Hindlimb muscle (tissue), 1 donor: Measurements from ENCODE around the gene PLEKHM3. TPM values are rescaled to one million over a fixed set of nuclear protein-coding genes. Genes with fewer than 3 reads are reported as not detected.

ENCODE experiments used
- DNase-seq: peaks from one replicate; pipeline ENCODE4 v3.0.0-alpha.2; 2013
- polyA plus RNA-seq: library from polyadenylated mRNA; unstranded; fragments of 120-200 nt; gene quantifications from one replicate; pipeline ENCODE4 v1.2.1, GENCODE V29; 2013; ENCODE audit not compliant: insufficient read length

The PLEKHM3 gene, protein sequence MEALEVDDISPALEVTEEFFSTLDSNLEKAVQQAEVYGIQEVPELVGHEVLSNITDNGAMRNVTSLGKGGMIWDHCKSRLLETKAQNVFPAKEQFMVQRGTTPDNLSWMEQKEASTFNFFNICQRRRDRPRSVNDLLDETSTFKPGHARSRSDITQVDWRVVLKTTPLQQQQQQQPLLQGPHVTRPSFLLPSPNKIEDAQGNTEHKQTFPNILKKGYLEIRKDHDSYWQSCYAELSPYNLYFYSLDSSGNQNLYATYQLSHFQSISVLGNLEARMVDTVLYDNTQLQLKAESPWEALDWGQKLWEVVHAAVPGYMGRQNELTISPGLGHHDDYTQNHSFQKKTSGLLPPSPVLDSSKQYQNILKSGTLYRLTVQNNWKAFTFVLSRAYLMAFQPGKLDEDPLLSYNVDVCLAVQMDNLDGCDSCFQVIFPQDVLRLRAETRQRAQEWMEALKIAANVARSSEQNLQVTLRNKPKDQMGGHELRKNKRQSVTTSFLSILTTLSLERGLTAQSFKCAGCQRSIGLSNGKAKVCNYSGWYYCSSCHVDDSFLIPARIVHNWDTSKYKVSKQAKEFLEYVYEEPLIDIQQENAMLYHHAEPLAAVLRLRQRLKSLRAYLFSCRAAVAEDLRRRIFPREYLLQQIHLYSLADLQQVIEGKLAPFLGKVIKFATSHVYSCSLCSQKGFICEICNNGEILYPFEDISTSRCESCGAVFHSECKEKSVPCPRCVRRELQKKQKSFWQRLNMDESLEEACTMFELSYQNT
- polyA plus RNA-seq, result 8.1 TPM

DNA sequence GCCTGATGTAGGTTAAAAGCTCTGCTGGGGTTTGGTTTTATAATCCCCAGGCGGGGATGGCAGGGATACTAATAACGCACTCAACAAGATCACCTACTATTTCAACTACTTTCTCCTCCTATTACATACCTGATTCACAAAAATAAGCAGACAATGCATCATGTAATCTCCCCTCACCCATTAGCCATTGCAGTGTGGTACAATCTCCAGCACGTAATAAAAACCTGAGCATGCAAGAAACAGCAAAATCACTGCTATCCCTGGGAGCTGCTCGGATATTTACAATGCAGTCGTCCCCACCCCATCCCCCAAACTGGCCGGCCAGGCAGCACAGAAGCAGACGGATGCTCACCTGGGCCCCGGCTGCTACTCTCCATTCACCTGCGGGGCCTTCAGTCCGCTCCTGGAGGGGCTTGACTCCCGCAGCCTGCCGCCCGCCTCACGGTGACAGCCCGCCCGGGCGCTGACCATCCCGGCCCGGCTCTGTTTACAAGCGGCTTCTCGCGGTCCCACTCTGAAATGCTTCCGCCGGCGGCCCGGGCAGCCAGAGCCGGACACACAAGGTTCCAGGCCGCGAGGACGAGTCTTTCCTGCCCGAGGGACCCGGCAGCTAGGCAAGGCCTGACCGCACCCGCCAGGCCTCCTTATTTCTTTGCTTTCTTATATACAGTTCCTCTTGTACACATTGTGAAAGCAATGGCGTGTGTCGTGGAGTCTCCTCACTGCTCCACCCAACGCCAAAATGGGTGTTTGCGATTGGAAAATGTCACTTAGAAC is at the start of gene PLEKHM3:
TSS of gene PLEKHM3 (minus strand) at position 491 of the 777 bp plus-strand sequence. CDS start 23,888 bp downstream, outside the sequence.
- peak; percentile 86 for DNase-seq

DNA sequence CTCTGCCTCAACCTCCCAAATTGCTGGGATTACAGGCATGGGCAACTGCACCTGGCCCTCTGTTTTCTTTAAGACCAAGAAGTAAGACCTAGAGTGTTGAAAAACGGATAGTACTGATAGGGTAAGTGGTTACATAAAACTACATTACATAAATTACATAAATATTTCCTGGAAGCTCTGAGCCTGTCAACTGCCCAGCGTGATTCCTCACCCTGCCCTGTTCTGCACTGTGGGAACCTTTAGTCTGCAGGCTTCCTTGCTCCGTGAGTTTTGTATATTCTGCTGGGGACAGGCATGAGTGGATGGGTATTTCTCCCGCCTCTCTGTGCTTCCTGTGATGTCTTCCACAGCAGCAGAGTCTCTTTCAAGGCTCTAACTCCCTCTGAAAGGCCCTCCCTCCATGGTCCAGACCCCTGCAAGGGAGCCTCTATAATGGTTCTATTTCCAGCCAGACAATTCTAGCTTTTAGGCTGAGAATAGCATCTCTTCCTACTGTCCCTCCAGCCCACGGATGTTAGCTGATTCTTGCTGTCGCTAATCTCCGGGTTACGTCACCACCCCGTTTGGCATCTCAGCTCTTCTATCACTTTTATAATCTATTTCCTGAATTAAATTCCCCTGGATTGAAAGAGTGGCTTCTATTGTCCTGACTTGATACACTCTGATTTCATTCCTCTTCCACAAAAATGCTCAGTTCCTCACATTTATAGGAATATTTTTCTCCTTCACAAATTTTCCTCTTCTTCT is 49.5 kb upstream of the PLEKHM3 start:
- DNase-seq, result no peak

DNA sequence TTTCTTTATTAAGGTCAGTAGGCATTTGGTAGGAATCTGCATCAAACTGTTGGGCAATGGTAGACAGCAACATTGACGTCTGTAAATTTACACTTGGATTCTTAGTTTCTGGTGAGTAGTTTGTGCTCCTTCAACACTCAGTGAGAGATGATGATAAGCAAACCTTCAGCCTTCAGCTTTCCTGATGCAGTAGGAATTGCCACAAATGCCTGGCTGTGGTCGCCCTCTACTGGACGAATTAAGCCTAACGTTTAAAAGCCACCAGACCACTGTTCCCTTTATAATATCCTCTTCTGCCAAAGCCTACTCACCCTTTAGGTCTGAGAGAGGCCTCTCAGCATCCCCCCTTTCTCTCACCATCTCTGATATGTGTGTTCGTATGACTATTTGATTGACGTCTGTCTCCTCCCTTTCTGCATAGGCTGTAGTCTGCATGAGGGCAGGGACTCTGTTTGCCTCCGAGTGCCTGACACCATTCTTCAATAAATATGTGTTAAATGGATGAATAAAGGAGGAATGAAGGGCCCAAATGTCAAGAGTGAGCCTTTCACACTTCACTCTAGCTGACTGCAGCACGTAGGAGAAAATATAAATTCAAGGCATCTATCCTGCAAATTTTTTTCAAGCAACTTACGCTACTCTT is 47.0 kb upstream of the PLEKHM3 start:
- DNase-seq, result peak; percentile 63

DNA sequence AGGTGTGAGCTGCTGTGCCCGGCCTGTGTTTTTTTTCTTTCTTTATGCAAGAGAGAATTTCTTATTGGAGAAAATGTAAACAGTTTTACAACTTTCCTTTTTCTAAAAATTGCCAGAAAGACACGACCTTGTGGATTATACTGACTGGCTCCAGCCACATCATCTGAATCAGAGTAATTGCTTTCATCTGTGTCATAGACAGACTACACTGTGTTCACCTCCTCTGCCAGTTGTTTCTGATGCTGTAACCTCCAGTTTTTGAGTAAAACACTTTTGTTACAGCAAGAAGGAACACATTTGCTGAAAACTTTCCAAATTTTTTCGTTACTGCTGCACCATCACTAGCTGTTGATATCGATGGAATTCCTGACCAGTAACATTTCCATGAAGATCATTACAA is 43.9 kb upstream of the PLEKHM3 start:
- no peak for DNase-seq

DNA sequence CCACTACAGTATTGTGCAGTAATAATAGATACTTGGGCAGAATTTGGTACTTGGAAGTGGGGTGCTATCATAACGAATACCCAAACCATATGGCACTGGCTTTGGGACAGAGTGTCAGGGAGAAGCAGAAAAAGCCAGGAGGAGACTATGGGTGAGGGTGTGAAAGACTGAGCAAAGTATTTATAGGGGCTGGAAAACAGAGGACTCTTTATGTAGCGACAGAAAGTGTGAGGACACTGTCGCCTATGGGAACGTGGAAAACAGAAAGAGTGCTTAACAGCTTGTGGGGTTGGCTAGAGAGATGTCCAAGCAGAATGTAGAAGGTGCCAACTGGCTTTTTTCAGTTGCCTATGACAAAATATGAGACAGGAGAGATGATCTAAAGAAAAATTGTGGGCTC is 40.7 kb upstream of the PLEKHM3 start:
- DNase-seq, result no peak

DNA sequence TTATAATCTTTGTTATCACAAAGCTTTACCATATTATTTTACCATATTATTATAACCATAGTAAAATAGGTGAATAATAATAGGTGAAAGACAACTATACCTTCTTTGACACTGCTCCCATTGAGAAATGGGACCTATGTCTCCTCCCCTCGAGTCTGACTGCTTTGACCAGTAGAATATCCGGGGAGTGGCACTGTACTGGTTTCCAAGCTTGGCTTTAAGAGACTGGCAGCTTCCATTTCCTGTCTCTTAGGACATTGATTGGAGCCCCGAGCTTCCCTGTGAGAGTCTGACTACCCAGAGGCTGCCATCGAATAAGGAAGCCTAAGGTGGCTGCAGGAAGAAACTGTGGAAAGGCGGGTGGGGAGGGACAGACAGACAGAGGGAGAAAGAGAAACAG is 40.1 kb upstream of the PLEKHM3 start:
- DNase-seq, result no peak

DNA sequence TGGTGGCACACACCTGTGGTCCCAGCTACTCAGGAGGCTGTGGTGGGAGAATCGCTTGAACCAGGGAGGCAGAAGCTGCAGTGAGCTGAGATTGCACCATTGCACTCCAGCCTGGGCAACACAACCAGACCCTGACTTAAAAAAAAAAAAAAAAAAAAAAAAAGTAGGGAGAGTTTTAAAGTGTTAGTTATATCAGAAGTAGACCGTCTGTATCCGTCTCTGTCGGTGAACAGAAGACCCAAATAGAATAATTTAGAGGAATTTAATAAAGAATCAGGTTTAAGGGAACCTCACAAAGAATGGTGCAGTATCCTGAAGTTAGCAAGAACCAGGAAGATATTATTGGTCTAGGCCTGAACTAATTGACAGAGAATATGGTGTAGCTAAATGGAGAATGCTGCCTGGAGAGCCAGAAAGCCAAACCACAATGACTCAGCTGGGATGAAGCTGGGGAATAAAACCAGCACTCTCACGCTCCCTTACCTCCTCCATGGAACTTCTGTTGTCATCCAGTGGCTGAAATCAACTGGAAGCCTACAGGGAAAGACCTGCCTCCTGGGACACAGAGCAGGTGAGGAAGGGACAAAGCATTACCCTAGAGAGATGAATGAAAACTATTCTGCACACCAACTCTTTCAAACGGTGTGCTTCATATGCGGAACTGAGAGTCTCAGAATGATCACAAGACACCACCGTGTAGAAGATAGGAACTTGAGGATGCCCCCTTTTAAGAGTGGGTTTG is 39.1 kb upstream of the PLEKHM3 start:
- DNase-seq, result no peak

DNA sequence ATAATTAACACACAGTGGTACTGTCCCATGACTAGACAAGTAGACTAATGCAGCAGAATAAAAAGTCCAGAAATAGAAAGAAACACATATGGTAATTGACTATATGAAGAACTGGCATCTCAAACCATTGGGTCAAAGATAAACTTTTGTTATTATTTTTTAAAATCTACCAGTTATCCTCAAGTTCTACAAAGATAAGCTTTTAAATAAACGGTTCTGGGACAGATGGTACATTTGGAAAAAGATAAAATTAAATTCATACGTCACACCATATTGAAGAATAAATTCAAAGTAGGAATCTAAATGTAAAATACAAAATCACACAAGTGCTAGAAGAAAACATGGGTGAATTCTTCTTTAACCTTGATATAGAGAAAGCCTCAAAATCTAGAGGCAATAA is 37.6 kb upstream of the PLEKHM3 start:
- no peak for DNase-seq

DNA sequence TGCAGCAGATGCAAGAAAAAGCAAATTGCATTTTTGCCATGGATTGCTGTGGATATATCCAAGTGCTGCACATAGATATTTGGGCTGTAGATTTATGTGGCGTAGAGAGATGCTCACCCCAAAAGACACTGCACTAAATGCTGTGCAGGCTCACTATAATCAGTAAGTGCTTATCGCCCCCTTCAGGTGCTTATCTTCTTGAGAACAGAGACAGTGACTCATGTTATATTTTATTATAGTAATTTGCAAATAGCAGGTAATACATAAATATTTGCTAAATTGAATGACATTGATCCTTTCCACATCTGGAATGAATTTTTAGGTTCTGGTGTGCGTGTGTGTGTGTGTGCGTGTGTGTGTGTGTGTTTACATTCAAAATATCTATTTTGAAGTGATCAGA is 36.8 kb upstream of the PLEKHM3 start:
- no peak for DNase-seq

DNA sequence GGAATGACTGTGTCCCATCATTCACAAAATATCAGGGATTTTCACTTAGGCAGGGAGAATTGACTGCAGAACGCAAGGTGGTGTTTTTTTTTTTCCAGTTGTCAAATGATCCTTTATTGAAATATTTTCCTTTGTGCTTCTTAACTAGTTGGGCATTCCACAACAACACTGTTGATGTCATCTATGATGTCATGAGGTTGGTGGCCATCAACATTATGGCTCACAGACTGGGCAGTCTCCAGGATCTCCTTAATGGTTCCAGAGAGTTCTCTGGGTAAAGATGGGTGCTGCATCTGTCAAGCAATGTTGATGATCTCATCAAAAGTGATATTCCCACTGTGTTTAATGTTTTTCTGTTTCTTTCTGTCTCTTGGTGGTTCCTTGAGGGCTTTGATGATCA is 31.8 kb upstream of the PLEKHM3 start:
- DNase-seq, result no peak

DNA sequence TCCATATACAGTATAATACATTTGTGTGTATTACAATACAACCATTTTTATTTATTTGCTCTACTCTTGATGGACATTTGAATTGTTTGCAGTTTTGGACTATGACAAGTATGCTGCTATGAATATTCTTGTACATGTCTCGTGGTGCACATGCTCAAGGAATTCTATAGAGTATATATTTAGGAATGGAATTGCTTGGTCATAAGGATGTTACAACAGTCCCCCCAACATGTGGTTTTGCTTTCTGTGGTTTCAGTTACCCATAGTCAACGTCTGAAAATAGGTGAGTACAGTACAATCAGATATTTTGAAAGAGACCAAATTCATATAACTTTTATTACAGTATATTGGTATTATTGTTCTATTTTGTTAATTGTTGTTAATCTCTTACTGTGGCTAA is 24.1 kb upstream of the PLEKHM3 start:
- DNase-seq, result no peak

DNA sequence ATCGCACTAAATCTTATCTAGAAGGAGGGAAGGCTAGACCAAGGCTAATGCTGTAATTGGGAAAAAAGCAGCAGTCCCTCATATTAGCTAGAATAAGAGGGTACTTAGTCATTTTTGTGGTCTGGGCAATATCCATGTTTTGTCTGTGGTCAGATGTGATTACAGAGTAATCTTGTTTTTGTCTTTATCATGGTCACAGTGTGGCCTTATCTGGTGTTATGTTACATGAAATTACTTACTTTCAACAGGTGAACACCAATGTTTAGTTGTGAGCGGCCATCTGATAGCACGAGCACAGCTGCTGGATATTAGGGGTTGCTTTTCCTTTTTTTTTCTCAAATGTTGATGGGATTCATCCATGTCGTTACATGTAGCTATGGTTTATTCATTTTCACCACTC is 23.7 kb upstream of the PLEKHM3 start:
- no peak for DNase-seq

DNA sequence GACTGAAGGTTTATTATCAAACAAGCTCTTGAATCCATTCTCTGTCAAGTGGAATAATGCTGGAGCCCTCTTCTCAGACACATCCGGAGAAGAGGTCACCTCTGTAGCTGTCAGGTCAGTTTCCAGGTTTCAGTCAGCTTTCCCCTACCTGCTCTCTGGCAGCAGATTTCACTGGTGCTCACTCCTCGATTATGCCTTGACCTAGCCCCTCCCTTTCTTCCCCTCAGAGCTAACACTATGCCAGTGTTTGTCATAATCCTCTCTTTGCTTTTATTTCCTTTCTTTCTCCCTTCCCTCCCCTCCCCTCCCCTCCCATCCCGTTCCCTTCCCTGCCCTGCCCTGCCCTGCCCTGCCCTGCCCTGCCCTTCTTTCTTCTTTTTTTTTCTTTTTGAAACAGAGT is 22.5 kb upstream of the PLEKHM3 start:
- no peak for DNase-seq

DNA sequence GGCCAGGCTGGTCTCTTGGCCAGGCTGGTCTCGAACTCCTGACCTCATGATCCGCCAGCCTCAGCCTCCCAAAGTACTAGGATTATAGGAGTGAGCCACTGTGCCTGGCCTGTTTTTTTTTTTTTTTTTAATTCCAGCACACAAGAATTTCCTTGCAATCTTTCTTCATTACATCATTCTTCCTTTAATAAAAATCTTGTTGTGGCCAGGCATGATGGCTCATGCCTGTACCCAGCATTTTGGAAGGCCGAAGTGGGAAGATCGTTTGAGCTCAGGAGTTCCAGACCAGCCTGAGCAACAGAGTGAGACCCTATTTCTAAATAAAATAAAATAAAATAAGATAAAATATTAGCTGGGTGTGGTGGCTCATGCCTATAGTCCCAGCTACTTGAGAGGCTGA is 21.4 kb upstream of the PLEKHM3 start:
- no peak for DNase-seq

DNA sequence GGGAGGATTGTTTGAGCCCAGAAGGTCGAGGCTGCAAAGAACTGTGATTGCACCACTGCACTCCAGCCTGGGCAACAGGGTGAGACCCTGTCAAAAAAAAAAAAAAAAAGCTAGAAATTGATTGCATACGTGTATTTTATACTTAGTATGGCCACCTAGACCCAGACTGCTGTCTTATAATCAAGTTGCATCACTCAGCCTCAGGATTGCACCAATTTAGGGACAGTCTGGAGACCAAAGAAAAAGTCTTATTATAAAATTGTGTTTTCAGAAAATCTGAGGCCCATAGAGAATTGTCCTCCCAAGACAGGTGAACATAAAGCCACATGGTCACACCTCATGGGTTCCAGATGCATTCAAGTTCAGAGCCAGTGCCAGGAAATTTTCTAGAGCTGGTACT is 17.1 kb upstream of the PLEKHM3 start:
- no peak for DNase-seq

DNA sequence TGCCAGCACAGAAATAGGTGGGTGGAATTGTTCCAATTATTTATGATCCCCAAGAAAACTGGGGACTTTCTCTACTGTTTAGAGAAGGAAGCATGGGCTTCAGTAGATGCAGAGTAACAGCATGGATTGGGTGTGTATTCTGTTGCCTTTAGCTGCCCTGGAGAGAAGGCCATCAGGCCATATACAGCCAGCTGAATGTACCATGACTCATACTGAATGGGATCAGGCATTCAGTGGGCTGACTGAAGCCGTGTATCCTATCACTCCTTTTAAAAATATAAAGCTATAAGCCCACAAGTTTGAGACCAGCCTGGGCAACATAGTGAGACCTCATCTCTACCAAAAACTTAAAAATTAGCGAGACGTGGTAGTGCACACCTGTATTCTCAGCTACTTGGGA is 16.7 kb upstream of the PLEKHM3 start:
- DNase-seq, result no peak

DNA sequence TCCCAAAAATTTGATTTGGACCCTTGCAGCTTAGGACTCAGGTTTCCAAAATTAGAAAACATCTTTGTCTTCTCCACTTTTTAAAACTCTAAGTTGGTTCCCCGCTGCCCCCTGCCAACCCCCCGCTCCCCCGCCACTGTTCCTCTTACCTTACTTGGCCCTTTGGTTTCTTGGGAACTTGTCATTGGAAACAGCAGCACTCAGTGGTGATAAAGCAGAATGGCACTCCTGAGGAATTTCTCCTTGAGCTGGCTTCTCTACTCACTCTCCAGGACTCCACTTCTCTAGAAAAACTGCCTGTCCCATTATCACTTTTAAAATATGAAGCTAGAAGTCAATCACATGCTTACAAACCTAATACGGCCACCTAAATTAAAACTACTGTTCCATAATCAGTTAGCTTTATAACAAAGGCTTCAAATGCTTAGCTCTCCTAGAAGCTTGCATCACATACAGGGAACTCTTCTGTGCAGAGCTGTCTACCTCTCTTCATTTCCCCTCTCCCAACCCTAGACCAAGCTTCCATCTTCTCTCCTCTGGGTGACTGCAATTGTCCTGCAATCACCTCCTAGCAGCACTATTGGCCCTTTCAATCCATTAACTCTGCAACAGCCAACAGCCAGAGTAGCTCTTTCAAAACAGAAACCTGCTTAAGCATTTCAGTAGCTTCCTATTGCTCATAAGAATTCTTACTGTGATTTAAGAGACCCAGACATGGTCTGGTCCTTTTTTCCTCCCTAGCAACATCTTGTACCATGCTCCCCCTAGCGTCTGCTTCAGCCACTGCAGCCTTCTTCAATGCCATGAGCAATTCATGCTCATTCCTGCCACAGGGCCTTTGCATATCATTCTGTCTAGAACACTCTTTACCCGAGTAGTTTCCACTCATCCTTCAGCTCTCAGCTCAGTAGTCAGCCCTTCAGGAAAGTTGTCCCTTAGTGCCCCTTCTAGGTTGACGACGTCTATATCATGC is 15.2 kb upstream of the PLEKHM3 start:
- peak; percentile 37 for DNase-seq

DNA sequence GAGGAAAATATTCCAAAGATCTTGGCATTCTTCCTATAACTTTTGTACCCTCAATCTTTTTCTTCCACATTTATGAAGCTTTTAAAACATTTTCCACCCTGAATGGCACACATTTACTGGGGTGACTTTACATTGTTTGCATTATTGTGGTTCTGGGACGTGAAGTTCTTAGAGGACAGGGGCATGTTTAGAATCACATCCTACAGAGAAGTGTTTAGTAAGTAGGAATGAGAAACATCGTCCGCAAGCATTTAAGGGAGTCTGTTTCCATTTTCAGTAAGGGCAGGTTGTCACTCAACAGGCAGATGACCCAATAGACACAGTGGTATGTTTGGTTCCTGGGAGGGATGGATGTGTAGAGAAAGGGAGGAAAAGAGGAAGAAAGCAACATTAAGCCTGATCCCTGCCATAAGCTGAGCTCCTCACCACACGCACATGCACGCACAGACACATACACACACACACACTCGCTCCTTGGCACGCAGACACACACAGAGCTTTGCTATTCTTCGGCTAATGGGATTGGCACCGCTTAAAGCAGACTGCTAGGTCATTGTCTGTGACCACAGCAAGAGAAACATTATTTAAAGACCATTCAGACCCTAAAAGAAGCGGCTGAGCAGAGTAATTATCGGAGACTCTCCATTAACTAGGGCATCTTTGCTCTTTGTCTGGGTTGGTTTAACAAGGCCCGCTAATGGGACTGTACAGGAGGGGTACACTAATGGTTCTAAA is 14.2 kb upstream of the PLEKHM3 start:
- DNase-seq, result no peak
